Neural cell (in vitro differentiated cells): ENCODE results near the gene CREBBP. TPM values are rescaled to one million over a fixed set of nuclear protein-coding genes. Genes with fewer than 3 reads are reported as not detected.

Experiments used
- H2AFZ ChIP-seq: fragments of 200-600, 300-800 bp; sonication (generic), shearing (Covaris generic); 2 replicates; pipeline ENCODE4 v1.6.0; 2014; ENCODE audit warnings: low read depth, mild to moderate bottlenecking, antibody characterized with exemption, low read length, moderate library complexity
- H3F3A ChIP-seq: fragments of 200-600 bp; shearing (Covaris generic); 2 replicates; pipeline ENCODE4 v1.6.1; 2016; ENCODE audit warnings: mild to moderate bottlenecking, moderate library complexity, mixed read lengths, antibody characterized with exemption, low read length; ENCODE audit not compliant: insufficient read depth, poor library complexity, severe bottlenecking
- H3K27ac ChIP-seq: fragments of 200-600, 300-800 bp; sonication (generic), shearing (Covaris generic); 2 replicates; pipeline ENCODE4 v1.5.1; 2014; ENCODE audit warnings: mild to moderate bottlenecking, low read length, moderate library complexity
- H3K27me3 ChIP-seq: fragments of 300-800, 200-600 bp; sonication (generic), shearing (Covaris generic); 2 replicates; pipeline ENCODE4 v1.6.0; 2014; ENCODE audit warnings: mild to moderate bottlenecking, low read depth, low read length, moderate library complexity; ENCODE audit not compliant: insufficient read depth
- H3K36me3 ChIP-seq: fragments of 300-800, 200-600 bp; sonication (generic), shearing (Covaris generic); 2 replicates; pipeline ENCODE4 v1.5.1; 2014; ENCODE audit warnings: mild to moderate bottlenecking, antibody characterized with exemption, low read length, moderate library complexity; ENCODE audit not compliant: insufficient read depth
- H3K4me2 ChIP-seq: fragments of 300-800, 200-600 bp; sonication (generic), shearing (Covaris generic); 2 replicates; pipeline ENCODE4 v1.6.0; 2014; ENCODE audit warnings: mild to moderate bottlenecking, low read length
- H3K4me3 ChIP-seq: fragments of 300-800, 200-600 bp; sonication (generic), shearing (Covaris generic); 2 replicates; pipeline ENCODE4 v1.5.1; 2014; ENCODE audit warnings: mild to moderate bottlenecking, low read length, moderate library complexity
- H3K79me2 ChIP-seq: fragments of 200-600 bp; shearing (Covaris generic); replicated peaks from 2 replicates; pipeline ENCODE4 v1.6.0; 2014; ENCODE audit warnings: mild to moderate bottlenecking, low read length, moderate library complexity; ENCODE audit not compliant: insufficient read depth
- H3K9ac ChIP-seq: fragments of 300-800, 200-600 bp; sonication (generic), shearing (Covaris generic); 2 replicates; pipeline ENCODE4 v1.6.1; 2016; ENCODE audit warnings: mild to moderate bottlenecking, low read length, mixed read lengths
- H3K9me2 ChIP-seq: fragments of 200-600 bp; shearing (Covaris generic); 2 replicates; pipeline ENCODE4 v1.6.1; 2016; ENCODE audit warnings: mild to moderate bottlenecking, low read length, mixed read lengths; ENCODE audit not compliant: insufficient read depth
- H3K9me3 ChIP-seq: fragments of 200-600, 300-800 bp; sonication (generic), shearing (Covaris generic); 2 replicates; pipeline ENCODE4 v1.6.1; 2016; ENCODE audit warnings: mild to moderate bottlenecking, mixed run types, low read length, moderate library complexity, mixed read lengths
- H4K20me1 ChIP-seq: fragments of 200-600 bp; shearing (Covaris generic); 2 replicates; pipeline ENCODE4 v1.6.1; 2016; ENCODE audit warnings: mild to moderate bottlenecking, mixed run types; ENCODE audit not compliant: insufficient read depth
- EP300 ChIP-seq: fragments of 450-650 bp; conservative IDR thresholded peaks from 2 replicates; pipeline ENCODE4 v1.6.1; 2014; ENCODE audit warnings: antibody characterized with exemption, mild to moderate bottlenecking, moderate library complexity; ENCODE audit not compliant: poor library complexity, severe bottlenecking
- EZH2 ChIP-seq: fragments of 200-600, 300-800 bp; shearing (Covaris generic), sonication (generic); IDR thresholded peaks from 2 replicates; pipeline ENCODE4 v1.6.1; 2014; ENCODE audit warnings: antibody characterized with exemption, low read length, borderline replicate concordance, mild to moderate bottlenecking; ENCODE audit not compliant: insufficient read depth, poor library complexity, severe bottlenecking
- MXI1 ChIP-seq: fragments of 450-650 bp; conservative IDR thresholded peaks from 2 replicates; pipeline ENCODE4 v1.6.1; 2014; ENCODE audit warnings: antibody characterized with exemption, mild to moderate bottlenecking; ENCODE audit not compliant: poor library complexity, severe bottlenecking
- POLR2AphosphoS5 ChIP-seq: IDR thresholded peaks from 2 replicates; pipeline ENCODE4 v1.6.1; 2012
- RAD21 ChIP-seq: fragments of 450-650 bp; conservative IDR thresholded peaks from 2 replicates; pipeline ENCODE4 v1.6.1; 2014; ENCODE audit warnings: antibody characterized with exemption, mild to moderate bottlenecking, moderate library complexity
- SMC3 ChIP-seq: fragments of 450-650 bp; conservative IDR thresholded peaks from 2 replicates; pipeline ENCODE4 v1.6.1; 2014; ENCODE audit warnings: antibody characterized with exemption, mild to moderate bottlenecking, moderate library complexity; ENCODE audit not compliant: poor library complexity
- TAF1 ChIP-seq: IDR thresholded peaks from 2 replicates; pipeline ENCODE4 v1.6.1; 2012; ENCODE audit warnings: low read depth
- polyA plus RNA-seq: library from polyadenylated mRNA; depleted of rRNA; stranded (reverse); fragments of >200 nt; gene quantifications from 2 replicates; pipeline ENCODE4 v1.2.3, GENCODE V29; 2014
- TF ChIP-seq, protein P1 (sequence below): IDR thresholded peaks from 2 replicates; pipeline ENCODE4 v1.6.1; 2012; ENCODE audit warnings: borderline replicate concordance
- TF ChIP-seq, protein P2 (sequence below): fragments of 450-650 bp; IDR thresholded peaks from 2 replicates; pipeline ENCODE4 v1.5.1; 2014; ENCODE audit warnings: antibody characterized with exemption, mild to moderate bottlenecking, moderate library complexity; ENCODE audit not compliant: poor library complexity, severe bottlenecking

CREBBP gene
- polyA plus RNA-seq, 1 donor from 2014 or later: 3.3 TPM

DNA sequence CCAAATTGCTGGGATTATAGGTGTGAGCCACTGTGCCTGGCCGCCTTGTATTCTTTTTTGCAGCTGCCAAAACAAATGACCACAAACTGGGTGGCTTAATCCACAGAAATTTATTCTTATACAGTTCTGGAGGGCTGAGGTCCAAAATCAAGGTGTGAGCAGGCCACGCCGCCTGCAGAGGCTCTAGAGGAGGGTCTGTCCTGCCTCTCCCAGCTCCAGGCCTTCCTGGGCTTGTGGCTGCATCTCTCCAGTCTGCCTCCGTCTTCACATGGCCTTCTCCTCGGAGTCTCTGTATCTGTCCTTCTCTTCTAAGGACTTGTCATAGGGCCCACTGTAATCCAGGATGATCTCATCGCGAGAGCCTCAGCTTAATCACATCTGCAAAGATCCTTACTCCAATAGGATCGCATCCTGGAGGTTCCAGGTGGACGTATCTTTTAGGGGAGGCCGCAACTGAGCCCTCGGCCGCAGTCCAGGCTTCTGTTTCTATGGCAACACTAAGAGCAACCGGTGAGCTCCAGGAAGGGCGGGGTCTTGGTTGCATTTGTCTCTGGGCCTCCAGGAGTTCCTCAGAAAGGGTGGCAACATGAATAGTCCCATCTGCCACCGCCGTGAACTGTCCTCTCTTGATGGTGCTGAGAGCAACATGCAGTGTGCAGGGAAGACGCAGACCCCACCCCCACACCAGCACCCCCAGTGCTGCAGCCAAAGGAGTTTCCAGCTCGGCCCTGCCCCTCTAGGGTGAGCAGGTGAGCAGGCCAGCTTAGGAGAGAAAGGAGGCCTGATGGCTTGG lies 29.5 kb upstream of the CREBBP start:
- no peak overlapping the region for H3K9ac ChIP-seq
- H3K27ac ChIP-seq: no peak overlapping the region
- no peaks in the 10 kb centered on the region for H3K9me2 ChIP-seq
- no peak overlapping the region for H2AFZ ChIP-seq
- no peaks in the 10 kb centered on the region for H4K20me1 ChIP-seq
- H3K36me3 ChIP-seq: no peaks in the 10 kb centered on the region
- H3K4me2 ChIP-seq: no peak overlapping the region
- no peaks in the 10 kb centered on the region for H3K79me2 ChIP-seq
- no peaks in the 10 kb centered on the region for H3K9me3 ChIP-seq
- no peaks in the 10 kb centered on the region for H3F3A ChIP-seq
- H3K4me3 ChIP-seq: no peak overlapping the region
- no peaks in the 10 kb centered on the region for H3K27me3 ChIP-seq
- TF ChIP-seq POLR2AphosphoS5: no peak
- TF ChIP-seq, protein P1, sequence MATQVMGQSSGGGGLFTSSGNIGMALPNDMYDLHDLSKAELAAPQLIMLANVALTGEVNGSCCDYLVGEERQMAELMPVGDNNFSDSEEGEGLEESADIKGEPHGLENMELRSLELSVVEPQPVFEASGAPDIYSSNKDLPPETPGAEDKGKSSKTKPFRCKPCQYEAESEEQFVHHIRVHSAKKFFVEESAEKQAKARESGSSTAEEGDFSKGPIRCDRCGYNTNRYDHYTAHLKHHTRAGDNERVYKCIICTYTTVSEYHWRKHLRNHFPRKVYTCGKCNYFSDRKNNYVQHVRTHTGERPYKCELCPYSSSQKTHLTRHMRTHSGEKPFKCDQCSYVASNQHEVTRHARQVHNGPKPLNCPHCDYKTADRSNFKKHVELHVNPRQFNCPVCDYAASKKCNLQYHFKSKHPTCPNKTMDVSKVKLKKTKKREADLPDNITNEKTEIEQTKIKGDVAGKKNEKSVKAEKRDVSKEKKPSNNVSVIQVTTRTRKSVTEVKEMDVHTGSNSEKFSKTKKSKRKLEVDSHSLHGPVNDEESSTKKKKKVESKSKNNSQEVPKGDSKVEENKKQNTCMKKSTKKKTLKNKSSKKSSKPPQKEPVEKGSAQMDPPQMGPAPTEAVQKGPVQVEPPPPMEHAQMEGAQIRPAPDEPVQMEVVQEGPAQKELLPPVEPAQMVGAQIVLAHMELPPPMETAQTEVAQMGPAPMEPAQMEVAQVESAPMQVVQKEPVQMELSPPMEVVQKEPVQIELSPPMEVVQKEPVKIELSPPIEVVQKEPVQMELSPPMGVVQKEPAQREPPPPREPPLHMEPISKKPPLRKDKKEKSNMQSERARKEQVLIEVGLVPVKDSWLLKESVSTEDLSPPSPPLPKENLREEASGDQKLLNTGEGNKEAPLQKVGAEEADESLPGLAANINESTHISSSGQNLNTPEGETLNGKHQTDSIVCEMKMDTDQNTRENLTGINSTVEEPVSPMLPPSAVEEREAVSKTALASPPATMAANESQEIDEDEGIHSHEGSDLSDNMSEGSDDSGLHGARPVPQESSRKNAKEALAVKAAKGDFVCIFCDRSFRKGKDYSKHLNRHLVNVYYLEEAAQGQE: no peak
- no peak for TF ChIP-seq RAD21
- TF ChIP-seq EZH2: no peak
- TF ChIP-seq EP300: no peak
- no peak for TF ChIP-seq MXI1
- TF ChIP-seq SMC3: no peak
- no peak for TF ChIP-seq TAF1
- TF ChIP-seq, protein P2, sequence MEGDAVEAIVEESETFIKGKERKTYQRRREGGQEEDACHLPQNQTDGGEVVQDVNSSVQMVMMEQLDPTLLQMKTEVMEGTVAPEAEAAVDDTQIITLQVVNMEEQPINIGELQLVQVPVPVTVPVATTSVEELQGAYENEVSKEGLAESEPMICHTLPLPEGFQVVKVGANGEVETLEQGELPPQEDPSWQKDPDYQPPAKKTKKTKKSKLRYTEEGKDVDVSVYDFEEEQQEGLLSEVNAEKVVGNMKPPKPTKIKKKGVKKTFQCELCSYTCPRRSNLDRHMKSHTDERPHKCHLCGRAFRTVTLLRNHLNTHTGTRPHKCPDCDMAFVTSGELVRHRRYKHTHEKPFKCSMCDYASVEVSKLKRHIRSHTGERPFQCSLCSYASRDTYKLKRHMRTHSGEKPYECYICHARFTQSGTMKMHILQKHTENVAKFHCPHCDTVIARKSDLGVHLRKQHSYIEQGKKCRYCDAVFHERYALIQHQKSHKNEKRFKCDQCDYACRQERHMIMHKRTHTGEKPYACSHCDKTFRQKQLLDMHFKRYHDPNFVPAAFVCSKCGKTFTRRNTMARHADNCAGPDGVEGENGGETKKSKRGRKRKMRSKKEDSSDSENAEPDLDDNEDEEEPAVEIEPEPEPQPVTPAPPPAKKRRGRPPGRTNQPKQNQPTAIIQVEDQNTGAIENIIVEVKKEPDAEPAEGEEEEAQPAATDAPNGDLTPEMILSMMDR: no peak

DNA sequence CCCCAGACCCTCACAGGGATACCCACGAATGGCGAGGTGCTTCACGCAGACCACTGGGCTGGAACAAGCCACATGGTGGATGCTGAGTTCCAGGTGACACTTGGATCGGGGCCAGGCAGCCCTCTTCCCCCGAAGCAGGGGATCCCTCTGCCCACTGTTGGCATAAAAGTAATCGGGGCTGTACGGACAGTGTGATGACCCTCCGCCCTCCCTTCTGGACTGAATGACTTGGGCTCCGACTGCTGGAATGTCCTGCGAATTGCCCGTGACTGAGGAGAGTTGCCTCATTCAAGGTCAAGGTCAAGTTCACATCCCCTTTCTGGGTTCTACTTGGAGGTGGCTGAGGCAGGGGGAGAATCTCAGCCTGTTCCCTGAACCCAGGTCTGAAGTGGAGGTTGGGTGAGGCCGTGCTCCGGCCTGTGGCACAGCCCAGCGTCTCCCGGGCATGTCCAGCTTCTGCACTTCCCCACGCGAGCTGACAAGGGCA lies 28.5 kb upstream of the CREBBP start:
- H2AFZ ChIP-seq: no peak overlapping the region
- H3K4me3 ChIP-seq: no peak overlapping the region
- no peaks in the 10 kb centered on the region for H3K36me3 ChIP-seq
- no peaks in the 10 kb centered on the region for H3F3A ChIP-seq
- H3K9me3 ChIP-seq: no peaks in the 10 kb centered on the region
- no peak overlapping the region for H3K4me2 ChIP-seq
- H3K9me2 ChIP-seq: no peaks in the 10 kb centered on the region
- no peak overlapping the region for H3K27ac ChIP-seq
- H4K20me1 ChIP-seq: no peaks in the 10 kb centered on the region
- TF ChIP-seq, protein P2: no peak
- TF ChIP-seq SMC3: no peak
- TF ChIP-seq, protein P1: no peak
- TF ChIP-seq RAD21: no peak
- TF ChIP-seq EP300: no peak
- no peak for TF ChIP-seq TAF1
- no peak for TF ChIP-seq MXI1
- no peak for TF ChIP-seq EZH2
- H3K27me3 ChIP-seq: no peaks in the 10 kb centered on the region
- no peak overlapping the region for H3K9ac ChIP-seq
- no peaks in the 10 kb centered on the region for H3K79me2 ChIP-seq
